SK-N-SH (cell line): ENCODE data around the gene PCSK5.

Experiments
- SMC3 ChIP-seq: IDR thresholded peaks from 2 replicates; pipeline ENCODE4 v1.6.1; 2012; ENCODE audit warnings: low read depth, low read length, improper control_type of control experiment
- TEAD4 ChIP-seq: IDR thresholded peaks from 2 replicates; pipeline ENCODE4 v1.4.0; 2012; ENCODE audit warnings: mild to moderate bottlenecking, borderline replicate concordance; ENCODE audit not compliant: insufficient read depth
- TF ChIP-seq, protein P1 (sequence below): IDR thresholded peaks from 2 replicates; pipeline ENCODE4 v1.4.0; 2012; ENCODE audit warnings: low read depth
- TF ChIP-seq, protein P2 (sequence below): fragments of 200-600 bp; sonication (generic); IDR thresholded peaks from 2 replicates; pipeline ENCODE4 v1.6.1; 2017; ENCODE audit warnings: antibody characterized with exemption, mild to moderate bottlenecking, moderate library complexity

DNA sequence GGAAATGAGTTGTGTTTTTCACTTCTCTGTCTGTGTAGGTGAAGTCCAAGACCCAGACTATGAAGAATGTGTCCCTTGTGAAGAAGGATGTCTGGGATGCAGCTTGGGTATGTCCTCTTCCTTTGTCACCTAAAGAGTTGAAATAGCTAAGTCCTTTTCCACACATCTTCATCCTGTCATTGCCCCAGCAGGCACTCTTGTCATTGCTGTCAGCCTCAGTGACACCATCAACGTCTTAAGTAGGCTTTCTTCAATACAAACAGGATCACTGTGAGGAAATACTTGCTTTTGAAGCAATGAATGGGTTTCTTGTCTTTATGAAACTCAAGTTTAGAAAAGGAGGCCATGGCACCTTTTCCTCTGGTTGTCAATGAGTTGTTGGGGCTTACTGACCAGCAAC is 350.1 kb downstream of the PCSK5 start:
- TF ChIP-seq, protein P1, sequence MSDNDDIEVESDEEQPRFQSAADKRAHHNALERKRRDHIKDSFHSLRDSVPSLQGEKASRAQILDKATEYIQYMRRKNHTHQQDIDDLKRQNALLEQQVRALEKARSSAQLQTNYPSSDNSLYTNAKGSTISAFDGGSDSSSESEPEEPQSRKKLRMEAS = no peak
- TF ChIP-seq, protein P2, sequence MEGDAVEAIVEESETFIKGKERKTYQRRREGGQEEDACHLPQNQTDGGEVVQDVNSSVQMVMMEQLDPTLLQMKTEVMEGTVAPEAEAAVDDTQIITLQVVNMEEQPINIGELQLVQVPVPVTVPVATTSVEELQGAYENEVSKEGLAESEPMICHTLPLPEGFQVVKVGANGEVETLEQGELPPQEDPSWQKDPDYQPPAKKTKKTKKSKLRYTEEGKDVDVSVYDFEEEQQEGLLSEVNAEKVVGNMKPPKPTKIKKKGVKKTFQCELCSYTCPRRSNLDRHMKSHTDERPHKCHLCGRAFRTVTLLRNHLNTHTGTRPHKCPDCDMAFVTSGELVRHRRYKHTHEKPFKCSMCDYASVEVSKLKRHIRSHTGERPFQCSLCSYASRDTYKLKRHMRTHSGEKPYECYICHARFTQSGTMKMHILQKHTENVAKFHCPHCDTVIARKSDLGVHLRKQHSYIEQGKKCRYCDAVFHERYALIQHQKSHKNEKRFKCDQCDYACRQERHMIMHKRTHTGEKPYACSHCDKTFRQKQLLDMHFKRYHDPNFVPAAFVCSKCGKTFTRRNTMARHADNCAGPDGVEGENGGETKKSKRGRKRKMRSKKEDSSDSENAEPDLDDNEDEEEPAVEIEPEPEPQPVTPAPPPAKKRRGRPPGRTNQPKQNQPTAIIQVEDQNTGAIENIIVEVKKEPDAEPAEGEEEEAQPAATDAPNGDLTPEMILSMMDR = no peak
- no peak for TF ChIP-seq SMC3
- no peak for TF ChIP-seq TEAD4
